GM23248 (cell line): ENCODE results near the gene MEP1A.

Source experiments
- EZH2 ChIP-seq: fragments of 200-600 bp; sonication (generic); IDR thresholded peaks from 2 replicates; pipeline ENCODE4 v1.6.1; 2018; ENCODE audit warnings: antibody characterized with exemption, mild to moderate bottlenecking; ENCODE audit not compliant: insufficient read depth, poor library complexity, severe bottlenecking
- EZH2phosphoT487 ChIP-seq: fragments of 200-600 bp; sonication (generic); IDR thresholded peaks from 2 replicates; pipeline ENCODE4 v1.6.1; 2018; ENCODE audit warnings: antibody characterized with exemption, moderate library complexity, mild to moderate bottlenecking, low read depth; ENCODE audit not compliant: insufficient read depth

DNA sequence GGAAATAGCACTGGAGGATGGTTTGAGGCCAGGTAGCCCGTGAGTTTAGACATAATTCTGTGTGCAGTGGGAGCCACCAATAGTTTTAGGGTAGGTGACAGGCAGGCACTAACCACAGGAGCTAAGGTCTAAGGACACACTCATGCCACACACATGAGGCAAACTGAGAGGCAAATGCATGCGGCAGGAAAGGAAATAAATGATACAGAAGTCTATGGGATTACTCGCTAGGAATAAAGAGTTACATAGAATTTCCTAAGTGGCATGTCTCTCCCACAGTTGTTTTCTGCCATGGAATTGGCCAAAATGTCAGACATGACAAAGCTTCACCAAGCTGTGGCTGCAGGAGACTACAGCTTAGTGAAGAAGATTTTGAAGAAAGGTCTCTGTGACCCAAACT is 41.5 kb upstream of the MEP1A start:
- no peak for TF ChIP-seq EZH2
- no peak for TF ChIP-seq EZH2phosphoT487
